Measurements from ENCODE around the gene CCDC85C.

GRCh38 chr14:99604766-99605298, 825 bp upstream of the CCDC85C start:
- TF ChIP-seq, protein P1, sequence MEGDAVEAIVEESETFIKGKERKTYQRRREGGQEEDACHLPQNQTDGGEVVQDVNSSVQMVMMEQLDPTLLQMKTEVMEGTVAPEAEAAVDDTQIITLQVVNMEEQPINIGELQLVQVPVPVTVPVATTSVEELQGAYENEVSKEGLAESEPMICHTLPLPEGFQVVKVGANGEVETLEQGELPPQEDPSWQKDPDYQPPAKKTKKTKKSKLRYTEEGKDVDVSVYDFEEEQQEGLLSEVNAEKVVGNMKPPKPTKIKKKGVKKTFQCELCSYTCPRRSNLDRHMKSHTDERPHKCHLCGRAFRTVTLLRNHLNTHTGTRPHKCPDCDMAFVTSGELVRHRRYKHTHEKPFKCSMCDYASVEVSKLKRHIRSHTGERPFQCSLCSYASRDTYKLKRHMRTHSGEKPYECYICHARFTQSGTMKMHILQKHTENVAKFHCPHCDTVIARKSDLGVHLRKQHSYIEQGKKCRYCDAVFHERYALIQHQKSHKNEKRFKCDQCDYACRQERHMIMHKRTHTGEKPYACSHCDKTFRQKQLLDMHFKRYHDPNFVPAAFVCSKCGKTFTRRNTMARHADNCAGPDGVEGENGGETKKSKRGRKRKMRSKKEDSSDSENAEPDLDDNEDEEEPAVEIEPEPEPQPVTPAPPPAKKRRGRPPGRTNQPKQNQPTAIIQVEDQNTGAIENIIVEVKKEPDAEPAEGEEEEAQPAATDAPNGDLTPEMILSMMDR (conservative IDR thresholded peaks at IDR 0.05; ENCODE audit: low read length) = no peak
- no peak for TF ChIP-seq EZH2phosphoT487 (IDR thresholded peaks at IDR 0.05; ENCODE audit: borderline replicate concordance, low read depth, low read length)

Measured in OCI-LY7 (cell line).